ENCODE data around the gene CDX2. TPM values are rescaled to one million over a fixed set of nuclear protein-coding genes. Genes with fewer than 3 reads are reported as not detected.

Gene CDX2
- total and polyA plus RNA-seq, 10 of the 15 experiments (the other 5 are each of a cell fraction or from before 2014, with no cell fraction given) = 0.15 TPM; not detected in 9

DNA sequence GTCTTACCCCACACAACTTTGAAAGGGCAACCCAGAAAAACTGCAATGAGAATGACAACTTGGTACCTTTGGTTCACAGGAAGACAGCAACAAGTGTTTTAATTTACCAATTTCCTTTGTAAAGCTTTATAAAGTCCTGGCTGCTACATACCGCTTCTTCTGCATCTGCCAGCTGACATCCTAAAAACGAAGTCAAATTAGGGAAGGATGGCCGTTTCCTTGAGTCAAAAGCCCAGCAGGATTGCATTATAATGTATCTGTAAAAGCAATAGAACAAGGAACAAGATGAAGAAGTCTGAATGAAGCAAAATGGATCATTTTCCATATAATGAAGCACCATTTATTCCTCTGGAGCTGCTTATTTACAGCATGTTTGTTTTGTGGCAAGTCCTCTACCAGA, 45.2 kb upstream of the CDX2 start:
- Histone ChIP-seq H3K4me1 (ENCODE audit: control insufficient read depth, insufficient read depth, low read length) (peaks cover 10% of the 10 kb centered on the region), H3K4me2 (ENCODE audit: control insufficient read depth, insufficient read depth) (no peak overlapping the region), H3K36me3 (ENCODE audit: control insufficient read depth in 2 of 2, insufficient read depth in 2 of 2, low read length in 1 of 2) (no peaks in the 10 kb centered on the region), H3K4me3 (no peak overlapping the region), H4K20me1 (ENCODE audit: control insufficient read depth, insufficient read depth) (no peaks in the 10 kb centered on the region), H3K27me3 (replicated peaks in 1 of 2; ENCODE audit: control insufficient read depth in 2 of 2, insufficient read depth in 2 of 2, low read length in 1 of 2) (no peaks in the 10 kb centered on the region), H3K27ac (ENCODE audit: control insufficient read depth, insufficient read depth) (no peak overlapping the region), H2AFZ (ENCODE audit: control insufficient read depth, low read depth, low read length) (no peak overlapping the region), H3K9me3 (replicated peaks; ENCODE audit: control insufficient read depth, insufficient read depth, low read length) (no peaks in the 10 kb centered on the region), H3K79me2 (ENCODE audit: control insufficient read depth, insufficient read depth, low read length) (no peaks in the 10 kb centered on the region), H3K9ac (ENCODE audit: control insufficient read depth, insufficient read depth, low read length) (no peak overlapping the region)
- no peak for DNase-seq (ENCODE audit: low read depth, low spot score)
- ChIA-PET SMC1A (ENCODE audit: uncharacterized antibody, unreplicated experiment) (interaction anchor here (0.5 to 1.7 kb wide), 6 partner anchors 13 to 578 kb away, joined by 3 to 7 read pairs (median 4); no protein-coding TSS in a partner anchor), POLR2A (interaction anchor here (1.0 to 1.1 kb wide), 2 partner anchors 13 to 14 kb away, joined by 3 read pairs; no protein-coding TSS in a partner anchor), CTCF (interaction anchor here (1.1 to 1.6 kb wide), 5 partner anchors 10 to 61 kb away, joined by 3 to 5 read pairs (median 4); no protein-coding TSS in a partner anchor), RAD21 (ENCODE audit: unreplicated experiment) (interaction anchor here (1.0 to 2.5 kb wide), 5 partner anchors 16 to 39 kb away, joined by 3 to 7 read pairs (median 4); no protein-coding TSS in a partner anchor)
- in situ Hi-C loops (cut with MboI) = no loop called here
- no peak for ATAC-seq
- intact Hi-C loops (cut with micrococcal nuclease; ENCODE audit: unreplicated experiment) = no loop called here
- BruUV-seq (replicated peaks) = no TSS peak
- no peak for FAIRE-seq
- WGBS (ENCODE audit: insufficient coverage, insufficient replicate concordance, low lambda C conversion rate, missing lambda C conversion rate) = 59% methylated on average over 3 of the region's 3 CpGs
- TF ChIP-seq, protein P1, sequence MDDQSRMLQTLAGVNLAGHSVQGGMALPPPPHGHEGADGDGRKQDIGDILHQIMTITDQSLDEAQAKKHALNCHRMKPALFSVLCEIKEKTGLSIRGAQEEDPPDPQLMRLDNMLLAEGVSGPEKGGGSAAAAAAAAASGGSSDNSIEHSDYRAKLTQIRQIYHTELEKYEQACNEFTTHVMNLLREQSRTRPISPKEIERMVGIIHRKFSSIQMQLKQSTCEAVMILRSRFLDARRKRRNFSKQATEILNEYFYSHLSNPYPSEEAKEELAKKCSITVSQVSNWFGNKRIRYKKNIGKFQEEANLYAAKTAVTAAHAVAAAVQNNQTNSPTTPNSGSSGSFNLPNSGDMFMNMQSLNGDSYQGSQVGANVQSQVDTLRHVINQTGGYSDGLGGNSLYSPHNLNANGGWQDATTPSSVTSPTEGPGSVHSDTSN (IDR thresholded peaks at IDR 0.05; ENCODE audit: insufficient replicate concordance, low read depth, low read length) = no peak
- TF ChIP-seq CHD4 (IDR thresholded peaks at IDR 0.05) = no peak
- TF ChIP-seq FOXK2 (IDR thresholded peaks at IDR 0.05) = no peak
- TF ChIP-seq STAT3 (IDR thresholded peaks at IDR 0.05; ENCODE audit: low read depth, low read length) = no peak
- TF ChIP-seq SUZ12 (IDR thresholded peaks at IDR 0.05; ENCODE audit: unreplicated experiment) = no peak
- TF ChIP-seq, protein P2, sequence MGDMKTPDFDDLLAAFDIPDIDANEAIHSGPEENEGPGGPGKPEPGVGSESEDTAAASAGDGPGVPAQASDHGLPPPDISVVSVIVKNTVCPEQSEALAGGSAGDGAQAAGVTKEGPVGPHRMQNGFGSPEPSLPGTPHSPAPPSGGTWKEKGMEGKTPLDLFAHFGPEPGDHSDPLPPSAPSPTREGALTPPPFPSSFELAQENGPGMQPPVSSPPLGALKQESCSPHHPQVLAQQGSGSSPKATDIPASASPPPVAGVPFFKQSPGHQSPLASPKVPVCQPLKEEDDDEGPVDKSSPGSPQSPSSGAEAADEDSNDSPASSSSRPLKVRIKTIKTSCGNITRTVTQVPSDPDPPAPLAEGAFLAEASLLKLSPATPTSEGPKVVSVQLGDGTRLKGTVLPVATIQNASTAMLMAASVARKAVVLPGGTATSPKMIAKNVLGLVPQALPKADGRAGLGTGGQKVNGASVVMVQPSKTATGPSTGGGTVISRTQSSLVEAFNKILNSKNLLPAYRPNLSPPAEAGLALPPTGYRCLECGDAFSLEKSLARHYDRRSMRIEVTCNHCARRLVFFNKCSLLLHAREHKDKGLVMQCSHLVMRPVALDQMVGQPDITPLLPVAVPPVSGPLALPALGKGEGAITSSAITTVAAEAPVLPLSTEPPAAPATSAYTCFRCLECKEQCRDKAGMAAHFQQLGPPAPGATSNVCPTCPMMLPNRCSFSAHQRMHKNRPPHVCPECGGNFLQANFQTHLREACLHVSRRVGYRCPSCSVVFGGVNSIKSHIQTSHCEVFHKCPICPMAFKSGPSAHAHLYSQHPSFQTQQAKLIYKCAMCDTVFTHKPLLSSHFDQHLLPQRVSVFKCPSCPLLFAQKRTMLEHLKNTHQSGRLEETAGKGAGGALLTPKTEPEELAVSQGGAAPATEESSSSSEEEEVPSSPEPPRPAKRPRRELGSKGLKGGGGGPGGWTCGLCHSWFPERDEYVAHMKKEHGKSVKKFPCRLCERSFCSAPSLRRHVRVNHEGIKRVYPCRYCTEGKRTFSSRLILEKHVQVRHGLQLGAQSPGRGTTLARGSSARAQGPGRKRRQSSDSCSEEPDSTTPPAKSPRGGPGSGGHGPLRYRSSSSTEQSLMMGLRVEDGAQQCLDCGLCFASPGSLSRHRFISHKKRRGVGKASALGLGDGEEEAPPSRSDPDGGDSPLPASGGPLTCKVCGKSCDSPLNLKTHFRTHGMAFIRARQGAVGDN (IDR thresholded peaks at IDR 0.05) = no peak
- no peak for TF ChIP-seq MYB (IDR thresholded peaks at IDR 0.05; ENCODE audit: borderline replicate concordance, low read depth, low read length)
- no peak for TF ChIP-seq YBX1 (IDR thresholded peaks at IDR 0.05)
- TF ChIP-seq POLR2A (IDR thresholded peaks at IDR 0.05; ENCODE audit: low read depth, low read length) = no peak
- TF ChIP-seq, protein P3, sequence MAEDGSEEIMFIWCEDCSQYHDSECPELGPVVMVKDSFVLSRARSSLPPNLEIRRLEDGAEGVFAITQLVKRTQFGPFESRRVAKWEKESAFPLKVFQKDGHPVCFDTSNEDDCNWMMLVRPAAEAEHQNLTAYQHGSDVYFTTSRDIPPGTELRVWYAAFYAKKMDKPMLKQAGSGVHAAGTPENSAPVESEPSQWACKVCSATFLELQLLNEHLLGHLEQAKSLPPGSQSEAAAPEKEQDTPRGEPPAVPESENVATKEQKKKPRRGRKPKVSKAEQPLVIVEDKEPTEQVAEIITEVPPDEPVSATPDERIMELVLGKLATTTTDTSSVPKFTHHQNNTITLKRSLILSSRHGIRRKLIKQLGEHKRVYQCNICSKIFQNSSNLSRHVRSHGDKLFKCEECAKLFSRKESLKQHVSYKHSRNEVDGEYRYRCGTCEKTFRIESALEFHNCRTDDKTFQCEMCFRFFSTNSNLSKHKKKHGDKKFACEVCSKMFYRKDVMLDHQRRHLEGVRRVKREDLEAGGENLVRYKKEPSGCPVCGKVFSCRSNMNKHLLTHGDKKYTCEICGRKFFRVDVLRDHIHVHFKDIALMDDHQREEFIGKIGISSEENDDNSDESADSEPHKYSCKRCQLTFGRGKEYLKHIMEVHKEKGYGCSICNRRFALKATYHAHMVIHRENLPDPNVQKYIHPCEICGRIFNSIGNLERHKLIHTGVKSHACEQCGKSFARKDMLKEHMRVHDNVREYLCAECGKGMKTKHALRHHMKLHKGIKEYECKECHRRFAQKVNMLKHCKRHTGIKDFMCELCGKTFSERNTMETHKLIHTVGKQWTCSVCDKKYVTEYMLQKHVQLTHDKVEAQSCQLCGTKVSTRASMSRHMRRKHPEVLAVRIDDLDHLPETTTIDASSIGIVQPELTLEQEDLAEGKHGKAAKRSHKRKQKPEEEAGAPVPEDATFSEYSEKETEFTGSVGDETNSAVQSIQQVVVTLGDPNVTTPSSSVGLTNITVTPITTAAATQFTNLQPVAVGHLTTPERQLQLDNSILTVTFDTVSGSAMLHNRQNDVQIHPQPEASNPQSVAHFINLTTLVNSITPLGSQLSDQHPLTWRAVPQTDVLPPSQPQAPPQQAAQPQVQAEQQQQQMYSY (CRISPR knock-in tag; IDR thresholded peaks at IDR 0.05) = no peak
- TF ChIP-seq NFYB (IDR thresholded peaks at IDR 0.05; ENCODE audit: insufficient read depth, low read depth, low read length) = no peak
- TF ChIP-seq, protein P4, sequence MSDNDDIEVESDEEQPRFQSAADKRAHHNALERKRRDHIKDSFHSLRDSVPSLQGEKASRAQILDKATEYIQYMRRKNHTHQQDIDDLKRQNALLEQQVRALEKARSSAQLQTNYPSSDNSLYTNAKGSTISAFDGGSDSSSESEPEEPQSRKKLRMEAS (IDR thresholded peaks at IDR 0.05; ENCODE audit: low read depth, low read length) = no peak
- no peak for TF ChIP-seq ZNF274 (IDR thresholded peaks at IDR 0.05; ENCODE audit: insufficient read depth, insufficient read length)
- no peak for TF ChIP-seq TCF7 (IDR thresholded peaks at IDR 0.05; ENCODE audit: borderline replicate concordance)
- TF ChIP-seq, protein P5, sequence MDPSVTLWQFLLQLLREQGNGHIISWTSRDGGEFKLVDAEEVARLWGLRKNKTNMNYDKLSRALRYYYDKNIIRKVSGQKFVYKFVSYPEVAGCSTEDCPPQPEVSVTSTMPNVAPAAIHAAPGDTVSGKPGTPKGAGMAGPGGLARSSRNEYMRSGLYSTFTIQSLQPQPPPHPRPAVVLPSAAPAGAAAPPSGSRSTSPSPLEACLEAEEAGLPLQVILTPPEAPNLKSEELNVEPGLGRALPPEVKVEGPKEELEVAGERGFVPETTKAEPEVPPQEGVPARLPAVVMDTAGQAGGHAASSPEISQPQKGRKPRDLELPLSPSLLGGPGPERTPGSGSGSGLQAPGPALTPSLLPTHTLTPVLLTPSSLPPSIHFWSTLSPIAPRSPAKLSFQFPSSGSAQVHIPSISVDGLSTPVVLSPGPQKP (IDR thresholded peaks at IDR 0.05; ENCODE audit: low read depth, low read length) = no peak

All from GM12878 (cell line).